Right ventricle myocardium inferior (tissue), 1 donor: Measurements from ENCODE around the gene PREX1. TPM values are rescaled to one million over a fixed set of nuclear protein-coding genes. Genes with fewer than 3 reads are reported as not detected.
A peak's percentile ranks its signal among the peaks of the same experiment; 100 is the strongest.

Source experiments
- ATAC-seq: fragments of 200-7000 bp; cut with Tn5 transposase; one replicate; pipeline ENCODE4 v1.9.1; 2020; ENCODE audit warnings: mild to moderate bottlenecking, moderate library complexity
- DNase-seq: peaks from one replicate; pipeline ENCODE4 v3.0.0; 2021; ENCODE audit errors: missing footprints
- intact Hi-C: fragments of 100-400 bp; cut with DNase I; formaldehyde crosslinking; loops from one replicate; pipeline ENCODE4 v1.11.0; 2022
- total RNA-seq: library from RNA; stranded (reverse); fragmentation: NEBNext Ultra II Directional; extraction: Animal tissue kit (Norgen Biotek cat#: 25700); gene quantifications from one replicate; pipeline ENCODE4 v1.2.1, GENCODE V29; 2021
- donor health status: DM: no; HTN: yes; CAD: no; lungs with severe emphysema.

PREX1 gene
- total RNA-seq, 1 donor from 2014 or later, result 11.0 TPM

GRCh38 chr20:48736231-48736630 is 91.6 kb downstream of the PREX1 start:
- no peak for ATAC-seq
- intact Hi-C loops, result no loop called here

GRCh38 chr20:48735112-48735511 is 92.7 kb downstream of the PREX1 start:
- ATAC-seq (no peak), DNase-seq (peak; percentile 52)
- intact Hi-C loops, result no loop called here

More at GRCh38 chr20:48736231-48736630, 91.6 kb downstream of the PREX1 start:
- no peak for DNase-seq

- DNase-seq (peak; percentile 9), ATAC-seq (no peak)
- intact Hi-C loops, result loop anchor here (5.0 kb wide), 1 partner anchor 47 kb away; no protein-coding TSS in a partner anchor
Observed at GRCh38 chr20:48734104-48734749, 93.6 kb downstream of the PREX1 start.

DNA sequence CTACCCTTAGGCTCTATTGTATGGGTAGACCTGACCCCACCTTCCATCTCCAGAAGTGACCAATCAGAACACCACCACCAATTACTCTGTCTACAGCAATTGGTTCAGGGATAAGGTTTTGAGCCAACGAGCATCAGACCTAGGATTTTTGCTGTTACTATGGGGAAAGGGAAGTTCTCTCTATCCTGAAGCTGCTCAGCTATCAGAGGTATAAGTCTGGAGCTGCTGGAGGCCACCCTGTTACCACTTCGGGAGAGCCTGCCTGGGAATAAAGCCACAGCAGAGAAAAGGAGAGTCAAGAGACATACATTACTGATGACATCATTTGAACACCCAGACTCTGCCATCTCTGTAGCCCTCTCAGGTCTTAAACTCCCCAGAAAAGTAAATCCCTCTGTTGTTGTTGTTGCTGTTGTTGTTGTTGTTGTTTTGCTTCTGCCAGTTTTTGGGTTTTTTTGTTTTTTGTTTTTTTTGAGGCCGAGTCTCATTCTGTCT is 94.5 kb downstream of the PREX1 start:
- intact Hi-C loops, result loop anchor here (5.0 kb wide), 1 partner anchor 46 kb away; no protein-coding TSS in a partner anchor
- no peak for DNase-seq
- ATAC-seq, result no peak

DNA sequence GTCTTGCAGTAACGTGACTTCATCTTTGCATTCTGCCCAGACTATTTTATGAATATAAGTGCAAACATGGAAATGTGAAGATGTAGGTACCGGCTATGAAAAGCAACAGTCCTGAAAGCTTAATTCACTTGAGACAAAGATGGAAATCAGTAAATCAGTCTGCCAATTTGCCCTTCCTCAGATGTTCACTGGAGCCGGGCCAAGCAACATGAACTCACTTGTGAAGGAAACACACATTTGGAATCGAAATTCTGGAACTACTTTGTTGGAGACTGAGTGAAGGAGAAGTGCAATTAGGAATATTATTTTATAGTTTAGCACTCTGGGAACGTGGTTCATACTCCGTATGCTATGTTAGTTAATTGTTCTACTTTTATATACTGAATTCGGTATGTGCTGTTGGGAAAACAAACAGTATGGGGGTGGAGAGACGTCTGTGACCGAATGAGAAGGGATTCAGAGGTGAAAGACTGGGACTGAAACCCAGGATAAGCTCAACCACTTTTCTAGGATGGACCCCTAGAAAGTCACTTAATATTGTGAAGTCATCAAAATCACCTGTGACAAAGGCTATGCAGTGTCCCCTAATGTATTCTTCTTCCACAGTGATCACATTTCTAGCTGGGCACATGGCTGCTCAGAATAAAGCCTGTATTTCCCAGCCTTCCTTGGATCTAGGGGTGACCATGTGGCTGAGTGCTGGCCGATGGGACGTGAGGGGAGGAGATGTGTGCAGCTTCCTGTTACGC is 95.5 kb downstream of the PREX1 start:
- DNase-seq (peak; percentile 17), ATAC-seq (no peak)
- intact Hi-C loops, result loop anchor here (5.0 kb wide), 1 partner anchor 45 kb away; no protein-coding TSS in a partner anchor

- ATAC-seq, result no peak
- intact Hi-C loops, result loop anchor here (5.0 kb wide), 1 partner anchor 44 kb away; no protein-coding TSS in a partner anchor
Observed at GRCh38 chr20:48731536-48731935, 96.3 kb downstream of the PREX1 start.

DNA sequence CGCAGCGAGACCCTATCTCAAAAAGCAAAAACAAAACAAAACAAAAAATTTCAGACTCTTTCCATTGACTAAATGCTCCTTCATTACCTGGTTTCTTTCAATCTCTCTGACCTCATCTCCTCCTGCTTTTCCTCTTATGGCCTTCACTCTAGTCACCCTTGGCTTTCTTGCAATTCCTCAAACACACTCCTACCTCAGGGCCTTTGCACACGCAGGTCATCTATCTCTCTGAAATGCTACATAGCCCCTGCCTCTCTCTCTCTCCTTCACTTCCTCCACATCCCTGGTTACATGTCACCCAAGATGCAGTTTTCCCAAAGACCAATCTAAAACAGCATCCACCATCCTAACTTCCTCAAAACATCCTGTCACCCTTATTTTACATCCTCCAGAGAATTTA is 96.8 kb downstream of the PREX1 start:
- DNase-seq (no peak), ATAC-seq (no peak)
- intact Hi-C loops, result loop anchor here (5.0 kb wide), 1 partner anchor 44 kb away; no protein-coding TSS in a partner anchor

More at GRCh38 chr20:48731536-48731935, 96.3 kb downstream of the PREX1 start:
- DNase-seq, result no peak

DNA sequence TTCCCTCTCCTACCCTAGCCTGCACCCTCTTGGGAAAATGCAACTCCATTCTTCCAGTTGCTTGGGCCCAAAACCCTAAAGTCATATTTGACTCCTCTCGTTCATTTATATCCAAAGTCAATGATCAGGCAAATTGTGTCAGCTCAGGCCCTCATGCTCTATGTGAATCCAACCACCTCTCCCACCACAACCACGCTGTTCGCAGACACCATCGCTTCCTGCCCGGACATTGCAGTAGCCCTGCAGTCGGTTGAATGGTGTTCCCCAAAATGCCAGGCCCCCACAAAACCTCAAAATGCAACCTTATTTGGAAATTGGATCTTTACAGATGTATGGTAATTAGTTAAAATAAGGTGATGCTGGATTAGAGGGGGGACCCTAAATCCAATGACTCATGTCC is 98.3 kb downstream of the PREX1 start:
- DNase-seq (peak; percentile 2), ATAC-seq (no peak)
- intact Hi-C loops, result no loop called here

- intact Hi-C loops, result no loop called here
- DNase-seq (peak; percentile 27), ATAC-seq (no peak)
Observed at GRCh38 chr20:48728042-48728825, 99.6 kb downstream of the PREX1 start.

- intact Hi-C loops, result no loop called here
- no peak for ATAC-seq
- DNase-seq, result no peak
Observed at GRCh38 chr20:48727226-48727625, 100.6 kb downstream of the PREX1 start.

- ATAC-seq, result no peak
- intact Hi-C loops, result no loop called here
- peak; percentile 7 for DNase-seq
Observed at GRCh38 chr20:48725555-48725991, 102.2 kb downstream of the PREX1 start.

DNA sequence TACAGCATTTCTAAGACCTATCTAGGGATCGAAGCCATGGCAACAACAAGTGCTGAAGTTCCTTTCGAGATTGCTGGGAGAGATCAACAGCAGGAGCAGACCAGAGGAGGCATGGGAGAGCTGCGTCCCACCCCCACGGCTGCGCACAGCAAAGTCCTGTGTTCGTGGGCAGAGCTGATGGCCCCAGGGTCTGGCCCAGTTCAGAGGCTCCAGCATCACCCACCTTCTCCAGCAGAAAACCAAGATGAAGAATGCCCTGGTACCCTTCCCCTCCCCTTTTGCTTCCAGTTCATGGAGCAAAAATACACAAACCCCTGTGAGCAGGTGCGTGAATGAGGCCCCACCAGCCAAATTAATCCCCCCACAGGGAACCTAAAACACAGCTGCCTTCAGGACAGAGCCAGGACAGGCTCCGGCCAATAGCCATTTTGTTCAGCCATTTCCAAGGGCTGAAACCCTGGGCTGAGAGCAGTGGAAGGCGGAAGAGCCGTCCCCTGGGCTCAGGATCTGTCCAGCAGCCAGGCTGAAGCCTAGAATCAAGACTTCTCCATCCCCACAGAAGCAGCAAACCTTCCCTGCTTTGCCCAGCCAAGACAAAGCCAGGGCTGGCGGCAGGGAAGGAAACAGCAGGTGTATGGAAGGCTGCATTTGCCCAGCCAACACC is 102.8 kb downstream of the PREX1 start:
- ATAC-seq (no peak), DNase-seq (peak; percentile 9)
- intact Hi-C loops, result no loop called here

DNA sequence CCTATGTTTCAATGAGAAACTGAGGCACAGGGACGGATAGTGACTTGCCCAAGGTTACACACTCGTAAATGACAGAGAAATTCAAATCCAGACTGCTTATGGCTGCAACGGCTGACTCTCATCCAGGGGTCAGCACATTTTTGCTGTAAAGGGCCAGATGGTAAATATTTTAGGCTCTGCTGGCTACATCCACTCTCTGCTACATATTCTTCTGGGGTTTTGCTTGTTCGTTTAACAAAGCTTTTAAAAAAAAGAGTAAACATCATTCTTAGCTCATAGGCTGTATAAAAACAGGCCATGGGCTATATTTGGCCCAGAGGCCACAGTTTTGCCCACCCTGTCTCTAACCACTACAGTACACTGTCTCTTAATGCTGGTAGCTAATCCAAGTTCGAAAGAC is 103.4 kb downstream of the PREX1 start:
- ATAC-seq (no peak), DNase-seq (no peak)
- intact Hi-C loops, result no loop called here

GRCh38 chr20:48723308-48724264 is 104.2 kb downstream of the PREX1 start:
- ATAC-seq, result peak; percentile 54
- peak; percentile 74 for DNase-seq
- intact Hi-C loops, result no loop called here

- ATAC-seq (peak; percentile 17), DNase-seq (peak; percentile 41)
- intact Hi-C loops, result no loop called here
Observed at GRCh38 chr20:48722737-48723191, 105.0 kb downstream of the PREX1 start.

GRCh38 chr20:48722002-48722731 is 105.6 kb downstream of the PREX1 start:
- intact Hi-C loops, result no loop called here
- DNase-seq (peak; percentile 64), ATAC-seq (no peak)
